ENCODE data around the gene AOPEP.

The AOPEP gene

GRCh38 chr9:94772144-94772543 lies 45.6 kb downstream of the AOPEP start:
- no peak for DNase-seq
- no peak overlapping the region for H3K4me2 ChIP-seq (ENCODE audit: low read depth, low read length)
- H3K4me1 ChIP-seq (ENCODE audit: low read length): no peaks in the 10 kb centered on the region
- no peak overlapping the region for H3K27ac ChIP-seq (ENCODE audit: low read length)
- no peaks in the 10 kb centered on the region for H3F3A ChIP-seq (ENCODE audit: insufficient read depth, low read length)
- no peaks in the 10 kb centered on the region for H3K36me3 ChIP-seq (replicated peaks; ENCODE audit: insufficient read depth, low read length)
- no peaks in the 10 kb centered on the region for H3K9me3 ChIP-seq (replicated peaks; ENCODE audit: insufficient read depth, low read length)
- H3K27me3 ChIP-seq (replicated peaks; ENCODE audit: insufficient read depth, low read length): no peaks in the 10 kb centered on the region
- TF ChIP-seq EZH2 (optimal IDR thresholded peaks at IDR 0.05; ENCODE audit: low read depth, low read length) (no peak), EZH2phosphoT487 (IDR thresholded peaks at IDR 0.05; ENCODE audit: low read length) (no peak), CTCF (IDR thresholded peaks at IDR 0.05; ENCODE audit: low read length) (no peak)
- H3K9ac ChIP-seq (ENCODE audit: low read length): no peak overlapping the region
- no peaks in the 10 kb centered on the region for H4K20me1 ChIP-seq (ENCODE audit: insufficient read depth, low read length)
- H3K4me3 ChIP-seq (ENCODE audit: low read length): no peak overlapping the region
- no peaks in the 10 kb centered on the region for H3K79me2 ChIP-seq (ENCODE audit: low read length)
- H2AFZ ChIP-seq (ENCODE audit: low read length): no peak overlapping the region
- no peaks in the 10 kb centered on the region for H3K9me2 ChIP-seq (replicated peaks; ENCODE audit: insufficient read depth, low read length)

GRCh38 chr9:94772639-94773303 lies 46.3 kb downstream of the AOPEP start:
- no peak for DNase-seq
- H3K4me1 ChIP-seq (ENCODE audit: low read length): no peaks in the 10 kb centered on the region
- H4K20me1 ChIP-seq (ENCODE audit: insufficient read depth, low read length): no peaks in the 10 kb centered on the region
- H2AFZ ChIP-seq (ENCODE audit: low read length): no peak overlapping the region
- no peaks in the 10 kb centered on the region for H3K27me3 ChIP-seq (replicated peaks; ENCODE audit: insufficient read depth, low read length)
- H3K9ac ChIP-seq (ENCODE audit: low read length): no peak overlapping the region
- no peaks in the 10 kb centered on the region for H3F3A ChIP-seq (ENCODE audit: insufficient read depth, low read length)
- H3K9me2 ChIP-seq (replicated peaks; ENCODE audit: insufficient read depth, low read length): no peaks in the 10 kb centered on the region
- H3K9me3 ChIP-seq (replicated peaks; ENCODE audit: insufficient read depth, low read length): no peaks in the 10 kb centered on the region
- H3K4me3 ChIP-seq (ENCODE audit: low read length): no peak overlapping the region
- no peak overlapping the region for H3K4me2 ChIP-seq (ENCODE audit: low read depth, low read length)
- no peaks in the 10 kb centered on the region for H3K79me2 ChIP-seq (ENCODE audit: low read length)
- H3K36me3 ChIP-seq (replicated peaks; ENCODE audit: insufficient read depth, low read length): no peaks in the 10 kb centered on the region
- no peak for TF ChIP-seq EZH2phosphoT487 (IDR thresholded peaks at IDR 0.05; ENCODE audit: low read length)
- TF ChIP-seq EZH2 (optimal IDR thresholded peaks at IDR 0.05; ENCODE audit: low read depth, low read length): no peak
- no peak for TF ChIP-seq CTCF (IDR thresholded peaks at IDR 0.05; ENCODE audit: low read length)
- H3K27ac ChIP-seq (ENCODE audit: low read length): no peak overlapping the region

- no peaks in the 10 kb centered on the region for H3K36me3 ChIP-seq (replicated peaks; ENCODE audit: insufficient read depth, low read length)
Measured at GRCh38 chr9:94773655-94774054, 47.2 kb downstream of the AOPEP start.

GRCh38 chr9:94778013-94778412 lies 51.5 kb downstream of the AOPEP start:
- H3K9me2 ChIP-seq (replicated peaks; ENCODE audit: insufficient read depth, low read length): no peaks in the 10 kb centered on the region
- TF ChIP-seq EZH2phosphoT487 (IDR thresholded peaks at IDR 0.05; ENCODE audit: low read length): no peak
- TF ChIP-seq CTCF (IDR thresholded peaks at IDR 0.05; ENCODE audit: low read length): no peak
- no peak for TF ChIP-seq EZH2 (optimal IDR thresholded peaks at IDR 0.05; ENCODE audit: low read depth, low read length)

More at GRCh38 chr9:94773655-94774054, 47.2 kb downstream of the AOPEP start:
- Histone ChIP-seq H3K9ac (ENCODE audit: low read length) (no peak overlapping the region), H3K9me3 (replicated peaks; ENCODE audit: insufficient read depth, low read length) (no peaks in the 10 kb centered on the region), H3K27ac (ENCODE audit: low read length) (no peak overlapping the region), H3K4me2 (ENCODE audit: low read depth, low read length) (no peak overlapping the region), H3K9me2 (replicated peaks; ENCODE audit: insufficient read depth, low read length) (no peaks in the 10 kb centered on the region), H2AFZ (ENCODE audit: low read length) (no peak overlapping the region), H4K20me1 (ENCODE audit: insufficient read depth, low read length) (no peaks in the 10 kb centered on the region), H3F3A (ENCODE audit: insufficient read depth, low read length) (no peaks in the 10 kb centered on the region), H3K4me3 (ENCODE audit: low read length) (no peak overlapping the region), H3K79me2 (ENCODE audit: low read length) (no peaks in the 10 kb centered on the region), H3K4me1 (ENCODE audit: low read length) (no peaks in the 10 kb centered on the region), H3K27me3 (replicated peaks; ENCODE audit: insufficient read depth, low read length) (no peaks in the 10 kb centered on the region)
- TF ChIP-seq EZH2phosphoT487 (IDR thresholded peaks at IDR 0.05; ENCODE audit: low read length) (no peak), EZH2 (optimal IDR thresholded peaks at IDR 0.05; ENCODE audit: low read depth, low read length) (no peak)
- no peak for DNase-seq

More at GRCh38 chr9:94778013-94778412, 51.5 kb downstream of the AOPEP start:
- no peak overlapping the region for H3K27ac ChIP-seq (ENCODE audit: low read length)
- H3K9ac ChIP-seq (ENCODE audit: low read length): no peak overlapping the region
- H2AFZ ChIP-seq (ENCODE audit: low read length): no peak overlapping the region
- no peaks in the 10 kb centered on the region for H3K27me3 ChIP-seq (replicated peaks; ENCODE audit: insufficient read depth, low read length)
- no peaks in the 10 kb centered on the region for H3F3A ChIP-seq (ENCODE audit: insufficient read depth, low read length)
- H4K20me1 ChIP-seq (ENCODE audit: insufficient read depth, low read length): no peaks in the 10 kb centered on the region
- H3K79me2 ChIP-seq (ENCODE audit: low read length): no peaks in the 10 kb centered on the region
- H3K4me2 ChIP-seq (ENCODE audit: low read depth, low read length): no peak overlapping the region
- no peaks in the 10 kb centered on the region for H3K4me1 ChIP-seq (ENCODE audit: low read length)
- H3K36me3 ChIP-seq (replicated peaks; ENCODE audit: insufficient read depth, low read length): no peaks in the 10 kb centered on the region
- no peak overlapping the region for H3K4me3 ChIP-seq (ENCODE audit: low read length)
- no peaks in the 10 kb centered on the region for H3K9me3 ChIP-seq (replicated peaks; ENCODE audit: insufficient read depth, low read length)
- DNase-seq: no peak

Data from MM.1S (cell line).